Non-pigmented ciliary epithelial cell (primary cell): ENCODE results near the gene SPHKAP.
"Not testable (repeated sequence)": the region's sequence is repeated elsewhere in the genome, so short reads cannot be mapped to it uniquely, and the experiment has no call there.

Experiments
- DNase-seq: peaks from one replicate; pipeline ENCODE4 v3.0.0-alpha.2; 2010; ENCODE audit warnings: low read depth

The SPHKAP gene

GRCh38 chr2:228038967-228039366, 142.5 kb downstream of the SPHKAP start:
- DNase-seq, result no peak

- DNase-seq, result no peak
Measured at GRCh38 chr2:228037915-228038314, 143.6 kb downstream of the SPHKAP start.

GRCh38 chr2:228023619-228024018, 157.9 kb downstream of the SPHKAP start:
- no peak for DNase-seq

GRCh38 chr2:228018311-228018710, 163.2 kb downstream of the SPHKAP start:
- no peak for DNase-seq

- no peak for DNase-seq
Measured at GRCh38 chr2:228017784-228018183, 163.7 kb downstream of the SPHKAP start.

GRCh38 chr2:228016402-228016801, 165.1 kb downstream of the SPHKAP start:
- DNase-seq, result no peak

GRCh38 chr2:228015741-228016140, 165.7 kb downstream of the SPHKAP start:
- no peak for DNase-seq

GRCh38 chr2:227996366-227996765, 185.1 kb downstream of the SPHKAP start:
- DNase-seq, result no peak

- DNase-seq, result no peak
Measured at GRCh38 chr2:227990937-227991336, 190.6 kb downstream of the SPHKAP start.

GRCh38 chr2:227973241-227973640, 208.2 kb downstream of the SPHKAP start:
- DNase-seq, result no peak

- DNase-seq, result no peak
Measured at GRCh38 chr2:227971619-227972230, 209.8 kb downstream of the SPHKAP start.

GRCh38 chr2:227960317-227960716, 221.2 kb downstream of the SPHKAP start:
- no peak for DNase-seq

- no peak for DNase-seq
Measured at GRCh38 chr2:227942965-227943364, 238.5 kb downstream of the SPHKAP start.

- DNase-seq, result no peak
Measured at GRCh38 chr2:227942021-227942420, 239.5 kb downstream of the SPHKAP start.

- no peak for DNase-seq
Measured at GRCh38 chr2:227939271-227940027, 242.0 kb downstream of the SPHKAP start.

GRCh38 chr2:227936249-227936648, 245.2 kb downstream of the SPHKAP start:
- not testable (repeated sequence) for DNase-seq

- no peak for DNase-seq
Measured at GRCh38 chr2:227933884-227934283, 247.6 kb downstream of the SPHKAP start.

- DNase-seq, result no peak
Measured at GRCh38 chr2:227932403-227932802, 249.1 kb downstream of the SPHKAP start.

- no peak for DNase-seq
Measured at GRCh38 chr2:227932001-227932400, 249.5 kb downstream of the SPHKAP start.
